Measurements from ENCODE around the gene FAM234B. TPM values are rescaled to one million over a fixed set of nuclear protein-coding genes. Genes with fewer than 3 reads are reported as not detected.

The FAM234B gene
- total RNA-seq, 1 experiment from 2014 or later: 20.8 TPM

DNA sequence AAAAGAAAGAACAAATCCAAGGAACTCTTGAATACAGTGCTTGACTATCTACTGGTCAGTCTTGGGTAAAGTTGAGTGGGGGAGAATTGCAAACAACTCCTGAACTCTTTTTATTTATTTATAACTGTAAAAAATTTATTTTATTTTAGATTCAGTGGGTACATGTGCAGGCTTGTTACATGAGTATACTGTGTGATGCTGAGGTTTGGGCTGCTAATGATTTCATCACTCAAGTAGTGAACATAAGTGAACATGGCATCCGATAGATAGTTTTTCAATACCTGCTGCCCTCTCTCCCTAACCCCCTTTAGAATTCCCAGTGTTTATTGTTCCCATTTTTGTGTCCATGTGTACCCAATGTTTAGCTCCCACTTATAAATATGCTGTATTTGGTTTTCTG is 62.5 kb downstream of the FAM234B start:
- H2BK5ac ChIP-seq (ENCODE audit: insufficient read length, low read length): no peak overlapping the region
- no peak overlapping the region for H3K27ac ChIP-seq (ENCODE audit: insufficient read length, low read depth, low read length)
- no peaks in the 10 kb centered on the region for H3K4me1 ChIP-seq (ENCODE audit: insufficient read depth, low read length)
- H2BK120ac ChIP-seq (ENCODE audit: low read depth, low read length, poor library complexity, severe bottlenecking): no peak overlapping the region
- H4K91ac ChIP-seq (ENCODE audit: insufficient read length, low read depth, low read length): no peak overlapping the region
- H3K14ac ChIP-seq (ENCODE audit: insufficient read depth, low read length): no peak overlapping the region
- DNase-seq: no peak
- Mint-ChIP-seq H3K27me3 (ENCODE audit: low read depth) (peaks cover 6% of the 10 kb centered on the region), H3K27ac (no peak overlapping the region), H3K4me3 (no peak overlapping the region), H3K36me3 (ENCODE audit: insufficient read depth in 1 of 3, low read depth in 3 of 3) (peaks cover 0 to 8% (median 0%) of the 10 kb centered on the region in 3 experiments; a peak in 1 of 7 replicates), H3K9me3 (peaks cover 8 to 10% of the 10 kb centered on the region in 2 experiments; a peak in 3 of 5 replicates), H3K4me1 (peaks cover 12 to 14% of the 10 kb centered on the region in 2 experiments)
- TF ChIP-seq, protein P1, sequence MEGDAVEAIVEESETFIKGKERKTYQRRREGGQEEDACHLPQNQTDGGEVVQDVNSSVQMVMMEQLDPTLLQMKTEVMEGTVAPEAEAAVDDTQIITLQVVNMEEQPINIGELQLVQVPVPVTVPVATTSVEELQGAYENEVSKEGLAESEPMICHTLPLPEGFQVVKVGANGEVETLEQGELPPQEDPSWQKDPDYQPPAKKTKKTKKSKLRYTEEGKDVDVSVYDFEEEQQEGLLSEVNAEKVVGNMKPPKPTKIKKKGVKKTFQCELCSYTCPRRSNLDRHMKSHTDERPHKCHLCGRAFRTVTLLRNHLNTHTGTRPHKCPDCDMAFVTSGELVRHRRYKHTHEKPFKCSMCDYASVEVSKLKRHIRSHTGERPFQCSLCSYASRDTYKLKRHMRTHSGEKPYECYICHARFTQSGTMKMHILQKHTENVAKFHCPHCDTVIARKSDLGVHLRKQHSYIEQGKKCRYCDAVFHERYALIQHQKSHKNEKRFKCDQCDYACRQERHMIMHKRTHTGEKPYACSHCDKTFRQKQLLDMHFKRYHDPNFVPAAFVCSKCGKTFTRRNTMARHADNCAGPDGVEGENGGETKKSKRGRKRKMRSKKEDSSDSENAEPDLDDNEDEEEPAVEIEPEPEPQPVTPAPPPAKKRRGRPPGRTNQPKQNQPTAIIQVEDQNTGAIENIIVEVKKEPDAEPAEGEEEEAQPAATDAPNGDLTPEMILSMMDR (conservative IDR thresholded peaks at IDR 0.05): no peak
- no peak overlapping the region for H3K9ac ChIP-seq (ENCODE audit: extremely low read depth, insufficient read length, low read length)
- H3K27me3 ChIP-seq (ENCODE audit: insufficient read depth, low read length): no peaks in the 10 kb centered on the region
- H3K18ac ChIP-seq (ENCODE audit: insufficient read length, low read depth, low read length): no peak overlapping the region
- no peak overlapping the region for H2AFZ ChIP-seq (ENCODE audit: low read length)
- WGBS (ENCODE audit: extremely low coverage, insufficient read length, low lambda C conversion rate): no CpG with 5 or more reads among the region's 1 CpG
- H4K8ac ChIP-seq (replicated peaks; ENCODE audit: insufficient read length, low read depth, low read length): no peak overlapping the region
- no peak overlapping the region for H2BK12ac ChIP-seq (ENCODE audit: insufficient read length, low read depth, low read length)
- no peak overlapping the region for H3K4me2 ChIP-seq (ENCODE audit: insufficient read depth, insufficient read length, low read length)
- no peaks in the 10 kb centered on the region for H4K20me1 ChIP-seq (ENCODE audit: control insufficient read depth, insufficient read depth, insufficient read length)
- H3K23me2 ChIP-seq (ENCODE audit: insufficient read length, low read depth, low read length, poor library complexity, severe bottlenecking): peaks cover 1% of the 10 kb centered on the region
- no peak overlapping the region for H3K4ac ChIP-seq (ENCODE audit: low read depth, low read length)
- no peak overlapping the region for H2BK15ac ChIP-seq (ENCODE audit: low read depth, low read length)
- no peak overlapping the region for H2AK5ac ChIP-seq (ENCODE audit: insufficient read length, low read length)
- no peaks in the 10 kb centered on the region for H3K79me2 ChIP-seq (ENCODE audit: insufficient read depth, low read length)
- no peaks in the 10 kb centered on the region for H3K79me1 ChIP-seq (ENCODE audit: insufficient read depth, low read depth, low read length, poor library complexity, severe bottlenecking)
- H2BK20ac ChIP-seq (ENCODE audit: low read depth, low read length, poor library complexity, severe bottlenecking): no peak overlapping the region
- no peak overlapping the region for H3K56ac ChIP-seq (ENCODE audit: insufficient read length, low read depth, low read length)
- no peak overlapping the region for H4K5ac ChIP-seq (ENCODE audit: insufficient read length, low read depth, low read length)
- H3K23ac ChIP-seq (ENCODE audit: insufficient read length, low read depth, low read length): no peak overlapping the region
- H3T11ph ChIP-seq (ENCODE audit: low read length): no peak overlapping the region
- no peaks in the 10 kb centered on the region for H3K9me3 ChIP-seq (ENCODE audit: control insufficient read depth, low read depth, low read length)
